Measurements from ENCODE around the gene SIRT2. TPM values are rescaled to one million over a fixed set of nuclear protein-coding genes. Genes with fewer than 3 reads are reported as not detected.

Gene SIRT2
- total RNA-seq, 4 donors from 2014 or later, result 45.7 to 103 (median 64.9) TPM

- TF ChIP-seq CTCF (IDR thresholded peaks at IDR 0.05; ENCODE audit: low read depth), result no peak
These were observed 20.0 kb downstream of the SIRT2 start for GRCh38 chr19:38879400-38879751.

- no peak for TF ChIP-seq CTCF (IDR thresholded peaks at IDR 0.05; ENCODE audit: low read depth)
These were observed 20.6 kb downstream of the SIRT2 start for GRCh38 chr19:38878575-38879399.

- no peak for TF ChIP-seq CTCF (IDR thresholded peaks at IDR 0.05; ENCODE audit: low read depth)
These were observed 21.4 kb downstream of the SIRT2 start, which contains the start of gene RINL for GRCh38 chr19:38877781-38878574. TSS of gene RINL (minus strand) at chr19:38878275. CDS start at chr19:38876742, 1,533 bp downstream.

GRCh38 chr19:38875656-38876395, 23.6 kb downstream of the SIRT2 start:
- TF ChIP-seq CTCF (IDR thresholded peaks at IDR 0.05; ENCODE audit: low read depth), result no peak

- no peak for TF ChIP-seq CTCF (IDR thresholded peaks at IDR 0.05; ENCODE audit: low read depth)
These were observed 28.8 kb downstream of the SIRT2 start for GRCh38 chr19:38870612-38871011.

GRCh38 chr19:38869836-38870607, 29.4 kb downstream of the SIRT2 start:
- no peak for TF ChIP-seq CTCF (IDR thresholded peaks at IDR 0.05; ENCODE audit: low read depth)

Data from subcutaneous adipose tissue (tissue), 4 donors.